MM.1S (cell line): ENCODE measurements around the gene OSBP.
A peak's percentile ranks its signal among the peaks of the same experiment; 100 is the strongest.

Experiments used
- DNase-seq: peaks from one replicate; pipeline ENCODE4 v3.0.0-alpha.2; 2015
- H2AFZ ChIP-seq: fragments of 300-600 bp; sonication (generic); 2 replicates; pipeline ENCODE4 v1.6.0; 2016; ENCODE audit warnings: antibody characterized with exemption, low read length
- H3F3A ChIP-seq: fragments of 300-600 bp; sonication (generic); 2 replicates; pipeline ENCODE4 v1.6.1; 2016; ENCODE audit warnings: mild to moderate bottlenecking, antibody characterized with exemption, low read length, moderate library complexity, mixed read lengths; ENCODE audit not compliant: insufficient read depth
- H3K27ac ChIP-seq: fragments of 300-600 bp; sonication (generic); 2 replicates; pipeline ENCODE4 v1.5.1; 2016; ENCODE audit warnings: mild to moderate bottlenecking, low read length
- H3K27me3 ChIP-seq: fragments of 300-600 bp; sonication (generic); replicated peaks from 2 replicates; pipeline ENCODE4 v1.6.0; 2016; ENCODE audit warnings: low read length; ENCODE audit not compliant: insufficient read depth
- H3K36me3 ChIP-seq: fragments of 300-600 bp; sonication (generic); replicated peaks from 2 replicates; pipeline ENCODE4 v1.6.1; 2016; ENCODE audit warnings: mild to moderate bottlenecking, low read length, mixed read lengths; ENCODE audit not compliant: insufficient read depth
- H3K4me1 ChIP-seq: fragments of 300-600 bp; sonication (generic); 2 replicates; pipeline ENCODE4 v1.6.1; 2016; ENCODE audit warnings: low read length, mixed read lengths
- H3K4me2 ChIP-seq: fragments of 300-600 bp; sonication (generic); 2 replicates; pipeline ENCODE4 v1.6.0; 2016; ENCODE audit warnings: low read depth, low read length
- H3K4me3 ChIP-seq: fragments of 300-600 bp; sonication (generic); 2 replicates; pipeline ENCODE4 v1.5.1; 2016; ENCODE audit warnings: low read length, mixed read lengths
- H3K79me2 ChIP-seq: fragments of 300-600 bp; sonication (generic); 2 replicates; pipeline ENCODE4 v1.6.1; 2016; ENCODE audit warnings: mixed run types, low read length, mixed read lengths
- H3K9ac ChIP-seq: fragments of 300-600 bp; sonication (generic); 2 replicates; pipeline ENCODE4 v1.6.1; 2016; ENCODE audit warnings: low read length, mixed read lengths
- H3K9me2 ChIP-seq: fragments of 300-600 bp; sonication (generic); replicated peaks from 2 replicates; pipeline ENCODE4 v1.6.1; 2016; ENCODE audit warnings: mild to moderate bottlenecking, low read length, mixed read lengths; ENCODE audit not compliant: insufficient read depth
- H3K9me3 ChIP-seq: fragments of 300-600 bp; sonication (generic); replicated peaks from 2 replicates; pipeline ENCODE4 v1.6.1; 2016; ENCODE audit warnings: mild to moderate bottlenecking, low read length, mixed read lengths; ENCODE audit not compliant: insufficient read depth
- H4K20me1 ChIP-seq: fragments of 300-600 bp; sonication (generic); 2 replicates; pipeline ENCODE4 v1.6.1; 2016; ENCODE audit warnings: mild to moderate bottlenecking, low read length, moderate library complexity, mixed read lengths; ENCODE audit not compliant: insufficient read depth
- EZH2 ChIP-seq: fragments of 300-600 bp; sonication (generic); optimal IDR thresholded peaks from 2 replicates; pipeline ENCODE3; 2017; ENCODE audit warnings: low read depth, mild to moderate bottlenecking, antibody characterized with exemption, low read length, mixed read lengths
- EZH2phosphoT487 ChIP-seq: fragments of 300-600 bp; sonication (generic); IDR thresholded peaks from 2 replicates; pipeline ENCODE4 v1.6.1; 2018; ENCODE audit warnings: antibody characterized with exemption, low read length
- TF ChIP-seq, protein P1 (sequence below): fragments of 300-600 bp; sonication (generic); IDR thresholded peaks from 2 replicates; pipeline ENCODE4 v1.5.1; 2016; ENCODE audit warnings: antibody characterized with exemption, low read length, mixed read lengths

Gene OSBP

GRCh38 chr11:59572091-59572490, 43.5 kb downstream of the OSBP start:
- DNase-seq = no peak
- H2AFZ ChIP-seq = no peak overlapping the region
- H3K9me3 ChIP-seq = no peaks in the 10 kb centered on the region
- no peaks in the 10 kb centered on the region for H3K27me3 ChIP-seq
- TF ChIP-seq, protein P1, sequence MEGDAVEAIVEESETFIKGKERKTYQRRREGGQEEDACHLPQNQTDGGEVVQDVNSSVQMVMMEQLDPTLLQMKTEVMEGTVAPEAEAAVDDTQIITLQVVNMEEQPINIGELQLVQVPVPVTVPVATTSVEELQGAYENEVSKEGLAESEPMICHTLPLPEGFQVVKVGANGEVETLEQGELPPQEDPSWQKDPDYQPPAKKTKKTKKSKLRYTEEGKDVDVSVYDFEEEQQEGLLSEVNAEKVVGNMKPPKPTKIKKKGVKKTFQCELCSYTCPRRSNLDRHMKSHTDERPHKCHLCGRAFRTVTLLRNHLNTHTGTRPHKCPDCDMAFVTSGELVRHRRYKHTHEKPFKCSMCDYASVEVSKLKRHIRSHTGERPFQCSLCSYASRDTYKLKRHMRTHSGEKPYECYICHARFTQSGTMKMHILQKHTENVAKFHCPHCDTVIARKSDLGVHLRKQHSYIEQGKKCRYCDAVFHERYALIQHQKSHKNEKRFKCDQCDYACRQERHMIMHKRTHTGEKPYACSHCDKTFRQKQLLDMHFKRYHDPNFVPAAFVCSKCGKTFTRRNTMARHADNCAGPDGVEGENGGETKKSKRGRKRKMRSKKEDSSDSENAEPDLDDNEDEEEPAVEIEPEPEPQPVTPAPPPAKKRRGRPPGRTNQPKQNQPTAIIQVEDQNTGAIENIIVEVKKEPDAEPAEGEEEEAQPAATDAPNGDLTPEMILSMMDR = no peak
- no peak for TF ChIP-seq EZH2phosphoT487
- TF ChIP-seq EZH2 = no peak
- no peaks in the 10 kb centered on the region for H3K9me2 ChIP-seq
- no peaks in the 10 kb centered on the region for H3K4me1 ChIP-seq
- no peak overlapping the region for H3K9ac ChIP-seq
- H4K20me1 ChIP-seq = no peaks in the 10 kb centered on the region
- peaks cover 14% of the 10 kb centered on the region for H3K36me3 ChIP-seq
- H3K27ac ChIP-seq = no peak overlapping the region
- no peak overlapping the region for H3K4me2 ChIP-seq
- H3K4me3 ChIP-seq = no peak overlapping the region
- no peaks in the 10 kb centered on the region for H3F3A ChIP-seq
- no peaks in the 10 kb centered on the region for H3K79me2 ChIP-seq

DNA sequence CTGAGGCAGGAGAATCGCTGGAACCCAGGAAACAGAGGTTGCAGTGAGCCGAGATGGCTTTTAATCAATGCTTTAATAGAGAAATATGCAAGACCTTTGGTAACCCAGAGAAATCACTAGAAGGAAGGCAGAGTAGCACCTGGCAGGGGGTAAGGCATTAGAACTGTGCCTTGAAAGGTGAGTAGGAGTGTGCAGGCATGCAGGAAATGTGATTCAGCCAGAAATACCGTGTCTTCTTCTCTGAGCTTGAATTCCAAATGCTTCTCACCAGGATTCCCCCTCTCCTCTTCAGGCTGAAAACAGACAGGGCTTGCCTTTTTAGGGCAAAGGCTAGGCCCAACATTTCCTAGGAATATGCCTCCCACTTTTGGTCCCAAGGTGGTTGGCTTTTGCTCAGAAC, 53.3 kb downstream of the OSBP start:
- Histone ChIP-seq H3K27me3 (no peaks in the 10 kb centered on the region; the same call in 1 of the 2 replicates), H3K4me1 (peaks cover 4% of the 10 kb centered on the region), H3K27ac (no peak overlapping the region)

GRCh38 chr11:59560702-59561473, 54.7 kb downstream of the OSBP start:
- no peaks in the 10 kb centered on the region for H4K20me1 ChIP-seq
- H3K9me2 ChIP-seq = no peaks in the 10 kb centered on the region
- peak overlapping the region; percentile 75 for H3K9ac ChIP-seq
- peak overlapping the region; percentile 91 for H3K4me3 ChIP-seq
- no peak for TF ChIP-seq EZH2
- TF ChIP-seq EZH2phosphoT487 = no peak
- TF ChIP-seq, protein P1 = no peak
- H3K9me3 ChIP-seq = no peaks in the 10 kb centered on the region
- H3K36me3 ChIP-seq = no peaks in the 10 kb centered on the region
- peaks cover 3% of the 10 kb centered on the region for H3K27me3 ChIP-seq
- H3K27ac ChIP-seq = peak overlapping the region; percentile 56; the same call in 1 of the 2 replicates
- peaks cover 51% of the 10 kb centered on the region for H3F3A ChIP-seq
- H3K4me1 ChIP-seq = peaks cover 13% of the 10 kb centered on the region
- no peaks in the 10 kb centered on the region for H3K79me2 ChIP-seq
- peak overlapping the region; percentile 95 for H2AFZ ChIP-seq
- DNase-seq = peak; percentile 89
- H3K4me2 ChIP-seq = peak overlapping the region; percentile 86

More for the DNA sequence above, 53.3 kb downstream of the OSBP start:
- Histone ChIP-seq H4K20me1 (no peaks in the 10 kb centered on the region), H3K4me3 (no peak overlapping the region), H3F3A (peaks cover 48% of the 10 kb centered on the region), H2AFZ (no peak overlapping the region), H3K79me2 (no peaks in the 10 kb centered on the region), H3K9me2 (0 out of 2 replicates have a peak, but pooled peaks cover 3% of the 10 kb centered on the region), H3K9me3 (no peaks in the 10 kb centered on the region), H3K36me3 (no peaks in the 10 kb centered on the region), H3K9ac (no peak overlapping the region), H3K4me2 (no peak overlapping the region)
- DNase-seq = no peak
- TF ChIP-seq EZH2 = no peak
- no peak for TF ChIP-seq EZH2phosphoT487
- TF ChIP-seq, protein P1 = no peak
